NCI-H1436 (cell line): ENCODE measurements around the gene RASGRF1.

Source experiments
- DNase-seq: peaks from one replicate; lab custom pipeline; 2025; lab: John Stamatoyannopoulos, UW

Gene RASGRF1

DNA sequence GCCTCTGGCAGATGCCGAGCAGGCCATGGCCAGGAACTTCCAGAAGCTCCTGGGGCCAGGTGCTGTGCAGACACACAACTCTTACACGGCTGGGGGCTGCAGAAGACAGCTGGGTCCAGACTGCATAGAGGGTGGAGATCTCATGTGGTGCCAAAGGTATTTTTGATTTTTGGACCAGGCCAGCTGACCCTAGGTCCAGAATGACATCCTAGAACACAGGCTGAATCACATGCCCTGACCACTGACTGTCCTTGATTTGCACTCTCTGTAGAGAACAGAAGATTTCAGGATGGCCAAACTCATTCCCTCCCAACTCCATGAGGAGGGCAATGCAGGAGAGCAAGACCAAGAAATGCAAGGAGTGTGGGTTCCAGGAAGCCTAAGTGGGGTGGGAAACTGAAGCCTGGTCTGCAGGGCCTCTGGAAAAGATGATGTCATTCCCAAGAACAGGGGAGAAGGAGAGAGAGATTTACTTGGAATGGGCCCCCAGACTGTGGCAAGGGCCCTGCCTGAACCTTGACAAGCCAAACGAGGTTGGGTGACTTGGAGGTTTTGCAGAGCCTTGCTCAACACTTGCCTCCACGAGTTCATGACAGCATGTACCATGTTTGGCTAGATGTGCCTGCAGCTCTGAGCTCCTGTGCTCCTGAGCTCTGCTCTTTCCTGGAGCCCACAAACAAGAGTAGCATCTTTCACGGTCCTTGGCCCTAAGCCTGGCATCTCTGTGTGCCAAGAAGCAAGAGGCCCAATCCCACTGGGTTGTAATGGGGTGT is 107.2 kb downstream of the RASGRF1 start:
- no peak for DNase-seq

DNA sequence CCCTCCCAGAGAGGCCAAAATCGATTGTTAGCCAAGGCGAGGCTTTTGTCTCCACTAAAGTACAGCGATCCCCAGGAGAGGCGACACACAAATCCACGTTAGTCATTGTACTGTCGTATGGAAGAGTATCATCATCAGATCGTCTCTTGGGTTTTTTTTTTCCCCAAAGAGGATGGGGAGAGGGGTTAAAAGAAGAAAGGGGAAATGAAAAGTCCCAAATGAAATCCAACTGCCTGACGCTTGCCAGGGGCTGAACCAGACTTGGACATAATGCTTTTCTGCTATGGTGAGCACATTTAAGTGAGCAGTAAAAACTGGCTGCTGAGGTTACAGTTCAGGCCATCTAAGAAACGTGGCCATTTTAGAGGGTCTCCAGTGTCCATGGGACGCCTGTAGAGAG is 107.8 kb downstream of the RASGRF1 start:
- DNase-seq: no peak

DNA sequence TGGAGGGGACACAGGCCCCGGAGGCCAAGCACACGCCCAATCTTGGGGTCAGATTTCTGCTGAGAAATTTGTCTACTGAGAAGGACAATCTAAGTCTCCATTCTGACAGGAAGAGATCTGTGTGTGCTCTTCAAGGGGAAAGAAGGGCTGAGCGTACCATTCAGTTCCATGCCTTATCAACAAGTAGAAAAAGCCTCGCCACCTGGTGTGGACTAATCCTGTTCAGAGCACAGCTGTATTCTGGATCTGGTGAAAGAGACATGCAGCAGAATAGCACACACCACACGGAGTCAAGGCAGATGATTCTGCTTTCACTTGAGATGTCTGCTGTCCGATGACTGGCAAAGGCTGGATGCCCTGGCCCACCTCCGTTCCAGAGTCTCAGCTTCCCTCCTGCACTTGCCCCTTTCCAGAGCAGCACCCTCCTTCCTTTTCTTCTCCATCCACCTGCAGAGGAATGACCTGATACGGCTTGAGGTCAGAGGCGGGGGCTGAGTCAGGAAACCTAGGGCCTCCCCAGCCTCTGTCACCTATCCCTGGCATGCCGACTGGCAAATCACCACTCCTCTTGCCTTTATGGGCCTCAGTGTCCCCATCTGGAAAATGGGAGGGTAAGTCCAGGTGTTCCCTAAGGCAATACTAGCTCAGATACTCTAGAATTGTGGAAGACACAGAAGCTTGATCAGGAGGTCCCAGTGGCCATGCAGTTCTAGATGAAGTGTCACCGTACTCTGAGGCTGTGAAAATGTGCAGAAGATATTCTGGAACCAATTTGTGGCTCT is 108.9 kb downstream of the RASGRF1 start:
- no peak for DNase-seq

DNA sequence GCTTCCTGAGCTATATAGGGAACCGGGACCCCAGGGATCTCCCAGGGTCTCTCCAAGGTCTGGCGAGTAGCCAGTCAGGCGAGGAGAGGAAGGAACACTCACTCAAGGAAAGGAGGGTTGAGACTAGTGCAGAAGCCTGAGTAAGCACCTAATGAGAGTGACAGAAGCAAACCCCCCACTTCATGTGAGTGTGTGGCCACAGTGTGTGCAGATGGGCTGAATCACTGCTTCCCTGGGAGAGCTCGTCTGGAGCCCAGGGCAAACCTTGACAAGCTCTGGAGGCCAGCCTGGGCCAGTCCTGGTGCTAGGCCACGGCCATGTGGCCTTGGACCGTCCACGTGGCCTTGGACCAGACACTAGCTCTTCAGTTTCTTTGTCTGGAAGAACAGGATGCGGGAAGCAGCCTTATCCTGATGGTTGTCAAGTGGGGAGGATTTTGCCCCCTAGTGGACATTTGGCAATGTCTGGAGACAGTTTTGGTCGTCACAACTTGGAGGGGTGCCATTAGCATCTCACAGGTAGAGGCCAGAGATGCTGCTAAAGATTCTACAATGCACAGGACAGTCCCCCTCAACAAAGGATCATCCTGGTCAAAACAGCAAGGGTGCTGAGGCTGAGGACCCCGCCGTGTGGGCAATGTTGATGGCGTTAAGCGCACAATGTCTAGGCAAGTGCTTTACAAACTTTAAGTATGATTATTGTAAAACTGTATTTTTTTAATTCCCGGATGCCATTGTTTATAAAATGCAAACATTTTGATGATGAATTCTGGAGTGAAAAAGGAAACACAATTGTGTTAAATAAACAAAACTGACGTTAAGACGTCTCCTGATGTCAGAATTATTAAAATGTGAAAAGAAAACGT is 110.9 kb downstream of the RASGRF1 start:
- peak; percentile 33 for DNase-seq

DNA sequence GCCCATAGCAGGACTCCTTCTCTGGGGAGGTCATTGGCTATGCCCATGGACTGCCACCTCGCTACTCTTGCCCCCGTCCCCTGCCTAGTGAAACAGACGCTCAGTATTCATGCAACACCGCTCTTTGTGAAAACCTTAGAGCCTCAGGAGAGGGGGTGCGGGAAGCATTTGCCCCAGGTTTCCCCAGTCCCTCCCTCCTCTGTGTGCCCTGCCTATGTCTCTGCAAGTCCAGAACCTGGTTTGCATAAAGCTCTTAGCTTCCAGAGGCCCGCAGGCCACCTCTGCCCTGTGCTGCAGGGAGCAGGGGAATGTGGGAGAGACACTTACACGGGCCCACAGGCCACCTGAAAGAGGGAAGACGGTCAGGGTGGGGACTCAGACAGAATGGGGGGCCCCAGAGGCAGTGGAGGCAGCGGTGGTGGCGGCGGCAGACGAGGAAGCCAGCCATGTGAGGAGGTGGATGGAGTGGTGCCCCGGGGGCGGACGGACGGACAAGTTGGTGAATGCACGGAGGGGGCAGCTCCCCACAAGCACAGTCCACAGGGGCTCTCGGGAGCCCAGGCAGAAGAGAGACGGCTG is 111.9 kb downstream of the RASGRF1 start:
- no peak for DNase-seq

DNA sequence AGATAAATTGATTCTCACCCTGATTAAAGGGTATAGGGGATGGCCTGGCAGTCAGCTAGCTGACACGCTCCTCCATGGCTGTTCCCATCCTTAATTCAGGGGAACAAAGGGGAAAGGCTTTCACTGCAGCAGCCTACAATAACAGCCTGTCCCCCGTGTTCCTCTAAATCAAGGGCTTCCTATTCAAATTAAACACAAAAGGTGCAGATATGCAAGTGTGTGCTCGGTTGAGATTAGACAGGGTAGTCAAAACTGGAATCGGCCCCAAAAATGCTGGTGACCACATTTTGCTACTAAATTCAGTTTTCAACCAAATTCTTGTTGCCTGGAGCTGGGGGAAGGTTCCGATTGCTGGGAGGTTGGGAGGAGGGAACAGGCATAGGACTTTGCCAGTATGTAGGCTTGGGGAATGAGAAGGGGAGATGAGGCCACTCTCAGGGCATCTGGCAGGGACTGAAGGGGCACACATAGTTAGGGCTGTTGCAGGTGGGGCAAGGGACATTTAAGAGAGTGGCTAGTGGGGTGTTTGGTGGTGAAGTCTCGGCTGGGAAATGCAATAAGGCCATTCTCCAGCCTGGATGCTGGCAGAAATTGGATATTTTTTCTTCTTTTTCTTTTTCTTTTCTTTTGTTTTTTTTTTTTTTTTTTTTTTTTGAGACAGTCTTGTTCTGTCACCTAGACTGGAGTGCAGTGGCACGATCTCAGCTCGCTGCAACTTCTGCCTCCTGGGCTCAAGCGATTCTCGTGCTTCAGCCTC is 112.8 kb downstream of the RASGRF1 start:
- no peak for DNase-seq

DNA sequence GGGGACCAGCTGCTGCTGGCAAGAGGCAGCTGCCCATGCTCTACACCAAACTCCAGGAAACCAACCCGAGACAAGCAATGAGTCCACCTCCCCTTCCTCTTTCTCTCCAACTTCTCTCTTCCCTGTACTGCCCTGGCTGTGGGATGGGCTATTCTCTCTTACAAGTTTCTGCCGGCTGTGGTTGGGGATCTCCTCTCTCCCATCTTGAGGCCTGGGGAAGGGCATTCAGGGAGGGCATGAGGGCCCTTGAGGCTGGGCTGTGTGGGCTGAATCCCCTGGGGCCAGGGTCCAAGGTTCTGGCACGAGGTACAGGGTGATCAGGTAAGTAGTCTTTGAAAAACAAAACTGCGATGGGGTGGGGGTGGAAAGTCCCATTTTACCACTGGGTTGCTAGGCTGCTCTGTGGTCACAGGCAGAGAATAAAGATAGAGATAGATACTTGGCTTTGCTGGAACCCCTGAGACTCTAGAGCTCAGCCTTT is 113.4 kb downstream of the RASGRF1 start:
- no peak for DNase-seq

DNA sequence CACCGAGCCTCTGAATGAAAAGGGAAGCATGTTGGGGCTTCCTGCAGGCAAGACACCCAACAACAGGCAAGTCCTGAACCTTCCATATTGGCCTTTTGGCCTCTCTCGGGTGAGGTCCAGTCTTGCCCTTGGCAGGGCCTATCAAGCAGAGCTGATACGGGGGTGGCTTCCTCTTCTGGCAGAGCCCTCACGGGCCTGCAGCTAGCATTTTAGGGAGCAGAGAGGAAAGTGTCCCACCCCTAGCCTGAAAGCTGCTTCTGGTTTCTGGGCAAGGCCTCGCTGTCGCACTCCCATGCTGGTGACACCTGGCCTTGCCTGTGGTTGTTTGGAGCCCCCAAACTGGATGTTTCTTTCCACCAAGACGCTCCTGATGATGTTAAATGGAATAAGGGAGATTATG is 113.9 kb downstream of the RASGRF1 start:
- no peak for DNase-seq

DNA sequence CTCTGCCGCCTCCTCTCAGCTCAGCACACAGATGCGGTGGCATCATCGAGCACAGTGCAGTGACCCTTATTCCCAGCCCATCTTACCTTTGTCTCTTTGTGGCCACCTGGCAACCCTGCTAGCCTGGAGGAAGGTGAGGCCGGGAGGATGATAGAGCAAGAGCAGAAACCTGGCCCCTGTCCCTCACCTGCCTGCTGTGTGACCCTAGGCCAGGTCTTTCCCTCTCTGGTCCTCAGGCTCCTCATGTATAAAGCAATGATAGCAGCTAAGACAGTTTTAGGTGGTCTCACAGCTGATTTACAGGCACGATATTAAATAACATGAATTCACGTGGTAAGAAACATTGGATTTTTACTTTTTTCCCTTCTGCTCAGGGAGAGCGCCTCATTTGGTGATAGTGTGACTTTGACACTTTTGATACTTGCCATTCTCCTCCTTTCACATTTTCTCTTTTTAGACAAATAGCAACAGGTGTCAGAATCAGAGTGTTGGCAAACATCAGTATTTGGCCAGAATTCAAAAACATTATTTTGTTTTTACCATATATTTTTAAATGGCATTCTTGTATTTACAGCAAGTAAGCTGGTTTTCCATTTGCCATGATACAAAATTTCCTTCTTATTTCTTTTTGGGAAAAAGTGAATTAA is 116.2 kb downstream of the RASGRF1 start:
- DNase-seq: no peak

DNA sequence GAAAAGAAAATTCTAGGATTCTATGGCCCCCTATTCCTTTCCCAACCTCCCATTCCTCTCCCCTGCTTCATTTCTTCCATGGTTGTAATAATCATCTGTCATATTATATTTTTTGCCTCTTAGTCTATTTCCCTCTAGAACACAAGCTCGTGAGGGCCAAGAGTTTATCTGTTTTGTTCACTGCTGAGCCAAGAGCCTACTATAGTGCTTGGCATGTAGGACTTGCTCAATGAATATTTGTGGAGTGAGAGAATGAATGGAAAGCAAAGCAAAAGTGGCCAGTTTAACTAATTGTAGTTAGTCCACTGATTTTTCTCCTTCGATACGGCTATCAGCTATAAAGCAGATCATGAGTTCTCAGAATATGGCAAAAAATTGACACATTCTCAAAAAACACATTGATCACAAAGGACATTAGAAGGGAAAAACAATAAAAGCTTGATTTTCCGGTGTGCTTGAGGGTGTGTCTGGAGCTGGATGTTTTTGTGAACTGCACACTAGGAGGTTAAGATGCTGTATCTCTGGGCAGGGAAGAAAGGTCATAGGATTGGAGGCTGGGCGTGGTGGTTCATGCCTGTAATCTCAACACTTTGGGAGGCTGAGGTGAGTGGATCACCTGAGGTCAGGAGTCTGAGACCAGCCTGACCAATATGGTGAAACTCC is 120.8 kb downstream of the RASGRF1 start:
- no peak for DNase-seq

DNA sequence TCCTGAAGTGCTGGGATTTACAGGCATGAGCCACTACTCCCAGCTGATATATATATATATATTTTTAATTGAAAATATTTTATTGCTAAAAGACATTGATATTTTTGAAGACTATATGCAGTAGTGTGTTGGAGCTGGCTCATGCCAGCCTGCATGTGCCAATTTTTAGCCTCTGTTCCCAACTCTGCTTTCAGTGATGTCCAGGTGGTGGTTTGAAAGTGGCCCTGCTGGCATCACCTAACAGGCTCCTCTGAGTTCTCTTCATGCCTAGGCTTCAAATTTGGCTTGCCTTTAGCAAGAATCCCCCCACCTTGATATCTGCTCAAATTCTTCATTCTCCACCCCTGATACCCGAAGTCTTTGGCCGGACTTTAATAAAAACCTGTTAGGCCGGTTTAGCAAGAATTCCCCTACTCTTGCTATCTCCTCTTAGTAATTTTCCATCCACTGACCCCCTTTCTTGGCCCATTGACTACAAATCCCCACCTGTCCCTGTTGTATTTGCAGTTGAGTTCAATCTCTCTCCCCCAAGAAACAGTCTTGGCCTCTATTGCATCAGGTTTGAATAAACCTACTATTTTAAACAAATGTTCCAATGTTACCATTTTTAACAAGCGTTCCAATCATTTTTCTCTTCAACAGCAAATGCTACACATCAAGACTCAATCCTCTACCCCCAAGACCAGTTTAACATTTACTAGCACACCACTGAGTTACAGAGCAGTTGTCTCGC is 121.9 kb downstream of the RASGRF1 start:
- no peak for DNase-seq

DNA sequence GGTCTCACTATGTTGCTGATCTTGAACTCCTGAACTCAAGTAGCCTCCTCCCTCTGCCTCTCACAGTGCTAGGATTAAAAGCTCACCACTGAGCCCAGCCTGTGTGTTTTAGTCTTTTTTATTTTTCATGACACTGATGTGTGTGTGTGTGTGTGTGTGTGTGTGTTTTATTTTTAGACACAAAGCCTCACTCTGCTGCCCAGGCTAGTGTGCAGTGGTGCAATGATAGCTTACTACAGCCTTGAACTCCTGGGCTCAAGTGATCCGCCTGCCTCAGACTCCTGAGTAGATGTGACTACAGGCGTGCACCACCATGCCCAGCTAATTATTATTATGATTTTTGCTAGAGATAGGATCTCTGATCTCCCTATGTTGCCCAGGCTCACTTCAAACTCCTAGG is 122.5 kb downstream of the RASGRF1 start:
- no peak for DNase-seq

DNA sequence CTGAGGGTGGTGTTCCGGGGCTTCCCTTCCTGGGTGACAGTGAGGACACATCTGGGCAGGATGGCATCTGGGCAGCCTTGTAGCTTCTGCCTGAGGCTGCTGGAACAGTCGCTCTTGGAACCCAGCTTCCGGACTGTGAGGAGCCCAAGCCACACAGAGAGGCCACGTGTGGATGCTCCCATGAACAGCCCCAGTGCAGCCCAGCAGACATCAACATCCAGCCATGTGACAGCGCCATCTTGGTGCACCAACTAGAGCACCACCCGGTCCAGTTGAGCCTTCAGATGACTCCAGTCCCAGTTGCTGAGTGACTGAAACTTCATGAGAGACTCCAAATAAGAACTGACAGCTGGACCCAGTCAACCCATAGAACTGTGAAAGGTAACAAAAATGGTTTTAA is 130.3 kb downstream of the RASGRF1 start:
- no peak for DNase-seq

DNA sequence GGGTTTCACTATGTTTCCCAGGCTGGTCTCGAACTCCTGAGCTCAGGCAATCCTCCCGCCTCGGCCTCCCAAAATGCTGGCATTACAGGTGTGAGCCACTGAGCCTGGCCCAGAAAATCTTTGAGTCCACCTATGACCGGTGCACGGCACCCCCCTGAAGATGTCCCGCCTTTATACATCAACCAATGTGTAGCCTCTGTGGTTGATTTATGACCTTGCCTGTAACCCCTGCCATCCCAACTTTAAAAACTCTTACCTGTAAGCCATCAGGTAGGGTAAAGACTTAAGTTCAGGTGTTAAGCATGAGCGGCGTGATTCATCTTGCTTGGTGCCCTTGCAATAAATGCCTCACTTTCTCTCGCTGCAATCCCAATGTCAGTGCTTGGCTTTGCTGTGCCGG is 131.2 kb downstream of the RASGRF1 start:
- no peak for DNase-seq

DNA sequence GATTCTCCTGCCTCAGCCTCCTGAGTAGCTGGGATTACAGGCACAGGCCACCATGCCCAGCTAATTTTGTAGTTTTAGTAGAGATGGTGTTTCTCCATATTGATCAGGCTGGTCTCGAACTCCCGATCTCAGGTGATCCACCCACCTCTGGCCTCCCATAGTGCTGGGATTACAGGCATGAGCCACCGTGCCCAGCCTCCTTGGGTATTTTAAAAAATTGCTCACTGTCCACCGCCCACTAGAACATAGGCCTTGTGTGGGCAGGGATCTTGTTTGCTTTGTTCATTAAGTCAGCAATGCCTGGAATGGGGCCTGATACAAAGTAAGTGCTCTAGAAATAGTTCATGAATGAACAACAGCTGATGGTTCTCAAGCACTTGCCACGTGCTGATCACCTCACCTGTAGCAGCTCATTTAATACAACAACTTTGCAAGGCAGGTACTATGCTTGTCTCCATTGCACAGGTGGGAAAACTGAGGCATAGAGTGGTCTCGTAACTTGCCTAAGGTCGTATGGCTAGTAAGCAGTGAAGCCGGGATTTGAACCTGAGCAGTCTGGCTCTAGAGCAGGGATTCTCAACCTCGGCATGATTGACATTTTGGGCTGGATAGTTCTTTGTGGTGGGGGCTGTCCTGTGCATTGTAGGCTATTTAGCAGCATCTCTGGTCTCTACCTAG is 133.0 kb downstream of the RASGRF1 start:
- DNase-seq: no peak

DNA sequence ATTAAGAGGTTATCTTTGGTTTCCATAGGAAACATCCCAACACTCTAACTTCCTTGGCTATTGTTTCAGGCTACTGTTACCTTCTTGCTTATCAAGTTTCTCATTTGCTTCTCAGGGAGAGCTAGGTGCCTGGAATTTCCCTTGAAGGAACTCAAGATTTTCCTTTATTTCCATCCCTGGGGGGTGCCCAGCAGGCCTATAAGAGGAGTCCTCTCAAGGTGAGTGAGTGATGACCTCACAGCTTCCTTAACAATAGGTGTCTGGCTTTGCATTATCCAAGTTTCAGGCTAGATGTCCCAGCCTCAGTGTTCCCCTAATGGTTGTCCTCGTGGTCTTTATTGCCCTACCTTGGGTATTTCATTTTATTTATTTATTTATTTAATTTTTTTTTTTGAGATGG is 133.6 kb downstream of the RASGRF1 start:
- DNase-seq: no peak

DNA sequence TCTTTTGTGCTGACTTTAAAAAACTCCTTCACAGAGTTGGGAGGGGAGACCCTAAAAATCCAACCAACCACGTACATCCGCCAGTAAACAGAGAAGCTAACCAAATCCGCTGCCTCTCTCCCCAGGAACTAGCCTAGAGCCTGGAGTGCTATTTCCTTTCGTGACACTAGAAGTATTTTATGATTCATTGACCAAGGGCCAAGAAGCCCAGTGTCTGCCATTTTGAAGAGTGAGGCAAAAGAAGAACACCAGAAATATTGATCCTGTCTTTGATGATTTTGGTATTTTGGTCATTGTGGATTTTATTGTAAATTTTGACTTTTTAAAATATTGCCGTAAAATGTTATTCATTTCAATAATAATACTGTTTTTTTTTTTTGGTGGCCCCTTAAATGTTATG is 135.2 kb downstream of the RASGRF1 start:
- no peak for DNase-seq

DNA sequence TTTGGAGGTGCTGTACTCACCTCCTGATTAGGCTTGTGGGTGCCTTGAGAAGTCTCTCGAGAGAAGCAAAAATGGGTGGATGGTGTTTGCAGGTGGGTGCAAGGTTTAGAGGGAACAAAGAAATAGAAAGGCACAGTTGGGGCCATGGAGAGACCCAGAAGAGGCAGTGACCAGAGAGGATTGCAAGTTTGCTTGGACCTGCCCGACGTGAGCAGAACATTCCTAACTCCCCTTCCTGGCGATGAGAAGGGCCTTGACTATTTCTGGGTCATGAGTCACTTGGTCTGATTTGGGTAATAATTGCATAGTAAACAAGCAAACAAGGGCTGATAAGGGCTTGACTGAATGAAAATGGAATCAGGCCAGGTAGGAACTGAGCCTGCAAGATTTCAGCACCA is 138.7 kb downstream of the RASGRF1 start:
- DNase-seq: peak; percentile 31
